Thoracic aorta (tissue), 2 donors: Measurements from ENCODE around the gene UBN1. TPM values are rescaled to one million over a fixed set of nuclear protein-coding genes. Genes with fewer than 3 reads are reported as not detected.

Experiments used
- ATAC-seq: fragments of 150-250 bp; one replicate; pipeline ENCODE4 v1.8.0; 2017; ENCODE audit warnings: low read depth; ENCODE audit not compliant: insufficient number of reproducible peaks, low FRiP score
- DNase-seq: peaks from one replicate; pipeline ENCODE4 v3.0.0-alpha.2; 2020; ENCODE audit warnings: low spot score
- H3K27ac ChIP-seq, 2 donors: fragments of 200-600 bp; sonication (generic); 1 replicate in 1 of 2; 2 replicates in 1 of 2; pipeline ENCODE4 v1.5.1; 2016; ENCODE audit warnings: mild to moderate bottlenecking in 2 of 2, moderate library complexity in 2 of 2
- H3K27me3 ChIP-seq: fragments of 200-600 bp; sonication (generic); replicated peaks from 2 replicates; pipeline ENCODE4 v1.6.0; 2016; ENCODE audit warnings: mild to moderate bottlenecking; ENCODE audit not compliant: insufficient read depth
- H3K36me3 ChIP-seq: fragments of 200-600 bp; sonication (generic); one replicate; pipeline ENCODE4 v1.5.1; 2016
- H3K4me1 ChIP-seq, 2 donors: fragments of 200-600 bp; sonication (generic); 1 replicate in 1 of 2; 2 replicates in 1 of 2; pipeline versions ENCODE4 v1.5.1 to v1.6.0; 2016; ENCODE audit warnings: low read depth in 2 of 2, mild to moderate bottlenecking in 1 of 2; ENCODE audit not compliant: control insufficient read depth in 1 of 2
- H3K4me3 ChIP-seq: fragments of 200-600 bp; sonication (generic); 2 replicates; pipeline ENCODE4 v1.5.1; 2016; ENCODE audit warnings: mild to moderate bottlenecking
- H3K9me3 ChIP-seq: fragments of 200-600 bp; sonication (generic); 2 replicates; pipeline ENCODE4 v1.5.1; 2016
- total RNA-seq, 2 donors: library from RNA; depleted of rRNA; stranded (reverse); fragments of >200 nt; gene quantifications; one replicate each; pipeline versions ENCODE4 v1.1.0 to v1.2.3, GENCODE V29; 2016
- TF ChIP-seq, protein P1 (sequence below): fragments of 200-600 bp; sonication (generic); IDR thresholded peaks from one replicate; pipeline ENCODE4 v1.5.1; 2019; ENCODE audit warnings: antibody characterized with exemption

Gene UBN1
- total RNA-seq, 2 donors from 2014 or later, result 27.1 to 37.0 TPM

DNA sequence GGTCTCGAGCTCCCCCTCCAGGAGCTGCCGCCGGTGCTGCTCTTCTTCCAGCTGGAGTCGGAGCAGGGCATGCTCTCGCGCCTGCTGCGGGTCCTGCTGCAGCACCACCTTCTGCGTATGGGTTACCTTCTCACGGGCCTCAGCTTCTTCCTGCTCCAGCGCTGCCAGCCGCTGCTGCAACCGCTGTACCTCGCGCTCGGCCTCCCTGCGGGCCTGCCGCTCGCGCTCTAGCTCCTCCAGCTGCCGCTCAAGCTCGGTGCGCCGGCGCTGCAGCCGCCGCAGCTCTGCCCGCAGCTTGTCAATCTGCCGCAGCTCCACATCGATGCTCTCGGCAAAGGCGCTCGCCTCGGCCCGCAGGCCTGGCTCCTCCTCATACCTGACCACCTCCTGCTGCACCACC is 36.9 kb downstream of the UBN1 start:
- TF ChIP-seq, protein P1, sequence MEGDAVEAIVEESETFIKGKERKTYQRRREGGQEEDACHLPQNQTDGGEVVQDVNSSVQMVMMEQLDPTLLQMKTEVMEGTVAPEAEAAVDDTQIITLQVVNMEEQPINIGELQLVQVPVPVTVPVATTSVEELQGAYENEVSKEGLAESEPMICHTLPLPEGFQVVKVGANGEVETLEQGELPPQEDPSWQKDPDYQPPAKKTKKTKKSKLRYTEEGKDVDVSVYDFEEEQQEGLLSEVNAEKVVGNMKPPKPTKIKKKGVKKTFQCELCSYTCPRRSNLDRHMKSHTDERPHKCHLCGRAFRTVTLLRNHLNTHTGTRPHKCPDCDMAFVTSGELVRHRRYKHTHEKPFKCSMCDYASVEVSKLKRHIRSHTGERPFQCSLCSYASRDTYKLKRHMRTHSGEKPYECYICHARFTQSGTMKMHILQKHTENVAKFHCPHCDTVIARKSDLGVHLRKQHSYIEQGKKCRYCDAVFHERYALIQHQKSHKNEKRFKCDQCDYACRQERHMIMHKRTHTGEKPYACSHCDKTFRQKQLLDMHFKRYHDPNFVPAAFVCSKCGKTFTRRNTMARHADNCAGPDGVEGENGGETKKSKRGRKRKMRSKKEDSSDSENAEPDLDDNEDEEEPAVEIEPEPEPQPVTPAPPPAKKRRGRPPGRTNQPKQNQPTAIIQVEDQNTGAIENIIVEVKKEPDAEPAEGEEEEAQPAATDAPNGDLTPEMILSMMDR, result no peak
- ATAC-seq, result no peak
- Histone ChIP-seq H3K4me1 (no peaks in the 10 kb centered on the region), H3K9me3 (no peaks in the 10 kb centered on the region), H3K27ac (no peak overlapping the region), H3K36me3 (peaks cover 86% of the 10 kb centered on the region), H3K27me3 (no peaks in the 10 kb centered on the region), H3K4me3 (no peak overlapping the region)
- DNase-seq, result no peak

DNA sequence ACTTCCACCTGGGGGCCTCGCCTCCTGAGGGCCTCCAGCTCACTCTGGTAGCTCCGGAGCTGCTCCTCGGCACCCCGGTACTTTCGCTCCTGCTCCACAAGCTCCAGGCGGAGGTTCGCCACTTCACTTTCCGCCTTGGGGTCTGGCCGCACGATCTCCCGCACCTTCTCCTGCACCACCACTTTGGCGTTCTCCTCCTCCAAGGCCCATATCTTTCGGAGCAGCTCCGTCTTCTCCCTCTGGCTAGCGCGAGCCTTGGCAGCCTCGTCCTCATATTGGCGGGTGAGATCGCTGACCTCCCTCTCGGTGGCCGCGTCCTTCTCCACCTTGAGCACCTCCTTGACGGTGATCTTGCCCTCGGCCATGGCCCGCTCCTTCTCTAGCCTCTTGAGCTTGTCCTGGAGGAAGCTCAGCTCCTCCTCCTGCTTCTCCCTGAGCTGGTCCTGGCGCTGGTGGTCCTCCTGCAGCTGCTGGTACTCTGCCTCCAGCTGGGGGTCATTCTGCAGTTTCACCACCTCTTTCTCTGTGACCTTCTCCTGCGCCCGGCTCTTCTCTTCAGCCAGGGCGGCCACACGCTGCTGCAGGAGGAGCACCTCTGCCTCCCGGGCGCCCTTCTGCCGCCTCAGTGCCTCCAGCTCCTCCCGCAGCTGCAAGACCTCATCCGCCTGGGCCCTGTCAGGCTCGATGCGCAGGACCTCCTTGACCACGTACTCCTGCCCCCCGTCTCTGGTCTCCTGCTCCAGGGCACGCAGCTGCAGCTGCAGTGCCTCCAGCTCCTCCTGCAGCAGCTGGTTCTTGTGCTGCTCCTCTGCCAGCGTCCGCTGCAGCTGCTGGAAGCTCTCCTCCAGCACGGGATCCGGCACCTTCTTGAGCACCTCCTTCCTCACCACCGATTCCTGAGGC is 37.9 kb downstream of the UBN1 start:
- peaks cover 85% of the 10 kb centered on the region for H3K36me3 ChIP-seq
- no peak for DNase-seq
- TF ChIP-seq, protein P1, result no peak
- H3K9me3 ChIP-seq, result no peaks in the 10 kb centered on the region
- no peak overlapping the region for H3K4me3 ChIP-seq
- no peaks in the 10 kb centered on the region for H3K27me3 ChIP-seq
- no peak for ATAC-seq
- no peak overlapping the region for H3K27ac ChIP-seq
- no peaks in the 10 kb centered on the region for H3K4me1 ChIP-seq

DNA sequence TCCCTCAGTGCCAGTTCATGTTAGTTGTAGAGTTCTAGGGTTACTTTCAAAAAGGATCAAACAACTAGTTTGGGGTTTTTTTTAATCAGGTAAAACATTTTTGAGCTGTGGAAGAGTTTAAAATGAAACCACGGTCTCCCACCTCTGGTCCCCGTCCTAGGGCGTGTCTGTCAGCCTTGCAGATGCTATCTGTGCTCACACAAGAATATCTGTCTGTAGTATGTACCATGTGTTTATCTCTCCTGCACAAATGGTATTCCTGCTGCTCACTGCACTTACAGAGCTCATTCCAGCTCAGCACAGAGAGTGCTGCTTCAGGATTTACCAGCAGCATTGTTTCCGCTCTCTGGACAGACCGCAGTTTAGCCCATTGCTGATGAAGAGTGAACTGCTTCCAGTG is 38.9 kb downstream of the UBN1 start:
- H3K4me3 ChIP-seq, result no peak overlapping the region
- no peak for DNase-seq
- ATAC-seq, result no peak
- no peaks in the 10 kb centered on the region for H3K4me1 ChIP-seq
- TF ChIP-seq, protein P1, result no peak
- H3K36me3 ChIP-seq, result peaks cover 85% of the 10 kb centered on the region
- H3K9me3 ChIP-seq, result no peaks in the 10 kb centered on the region
- no peak overlapping the region for H3K27ac ChIP-seq
- no peaks in the 10 kb centered on the region for H3K27me3 ChIP-seq

DNA sequence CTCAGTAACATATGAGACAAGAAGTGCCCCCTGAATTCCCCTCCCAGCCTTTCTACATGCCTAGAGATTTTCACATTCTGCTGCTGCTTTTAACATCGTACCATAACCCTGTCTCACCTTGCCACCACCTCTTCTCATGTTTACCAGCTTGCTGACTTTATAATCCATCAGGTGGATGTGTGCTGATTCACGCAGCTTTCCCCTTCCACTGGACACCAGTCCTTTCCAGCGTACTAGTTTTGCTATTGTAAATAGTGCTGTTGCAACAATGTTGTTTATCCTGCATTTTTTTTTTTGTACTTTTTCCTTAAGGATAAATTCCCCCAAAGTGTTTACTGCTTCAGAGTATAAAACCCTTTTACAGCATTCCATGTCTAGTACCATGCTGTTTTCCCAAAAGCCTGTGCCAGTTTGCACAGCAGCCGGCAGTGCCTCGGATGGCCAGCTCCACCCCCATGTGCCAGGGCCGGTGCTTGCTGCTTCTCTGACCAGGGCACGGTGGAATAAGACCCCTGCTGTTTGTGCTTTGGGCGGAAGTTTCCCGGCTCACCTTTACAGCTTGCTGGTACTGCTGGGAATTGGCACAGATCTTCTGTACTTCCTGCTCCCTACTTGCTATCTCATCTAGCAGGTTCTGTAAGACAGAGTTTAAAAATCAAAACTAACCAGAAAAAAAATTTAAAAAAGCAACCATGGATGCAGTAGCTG is 41.3 kb downstream of the UBN1 start:
- DNase-seq (no peak), ATAC-seq (no peak)
- Histone ChIP-seq H3K9me3 (no peaks in the 10 kb centered on the region), H3K4me3 (no peak overlapping the region), H3K27ac (no peak overlapping the region), H3K36me3 (peaks cover 65% of the 10 kb centered on the region), H3K4me1 (no peaks in the 10 kb centered on the region), H3K27me3 (no peaks in the 10 kb centered on the region)
- TF ChIP-seq, protein P1, result no peak

DNA sequence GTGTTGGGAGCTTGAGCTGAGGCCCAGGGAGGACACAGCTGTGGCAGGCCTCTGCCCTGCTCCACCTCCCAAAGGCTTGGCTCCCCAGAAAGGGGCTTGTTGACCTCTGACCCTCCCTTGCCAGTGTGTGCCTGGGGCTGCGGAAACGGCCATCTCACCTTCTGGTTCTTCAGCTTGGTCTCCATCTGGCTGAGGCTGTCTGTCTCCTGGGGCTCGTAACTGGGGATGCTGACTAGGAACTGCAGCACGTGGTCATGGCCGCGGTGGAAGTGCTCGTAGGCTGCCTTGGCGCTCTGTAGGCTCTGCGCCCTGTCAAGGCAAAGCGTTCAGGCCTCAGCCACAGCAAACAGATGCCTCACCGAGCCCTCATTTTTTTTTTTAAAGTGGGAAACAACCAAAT is 42.7 kb downstream of the UBN1 start:
- no peak overlapping the region for H3K4me3 ChIP-seq
- DNase-seq, result no peak
- peaks cover 57% of the 10 kb centered on the region for H3K36me3 ChIP-seq
- no peak overlapping the region for H3K27ac ChIP-seq
- TF ChIP-seq, protein P1, result no peak
- no peaks in the 10 kb centered on the region for H3K9me3 ChIP-seq
- no peaks in the 10 kb centered on the region for H3K4me1 ChIP-seq
- no peaks in the 10 kb centered on the region for H3K27me3 ChIP-seq
- ATAC-seq, result no peak
